HEK293T (cell line): Measurements from ENCODE around the gene FANCG.

ENCODE experiments used
- ARNT ChIP-seq: fragments of 450-650 bp; IDR thresholded peaks from 2 replicates; pipeline ENCODE4 v1.6.1; 2017; ENCODE audit warnings: mild to moderate bottlenecking
- BHLHE40 ChIP-seq: fragments of 450-650 bp; IDR thresholded peaks from 2 replicates; pipeline ENCODE4 v1.6.1; 2016; ENCODE audit warnings: mild to moderate bottlenecking, moderate library complexity, borderline replicate concordance
- FOXA1 ChIP-seq: fragments of 450-650 bp; IDR thresholded peaks from 2 replicates; pipeline ENCODE4 v1.6.1; 2016; ENCODE audit warnings: mild to moderate bottlenecking
- FOXK2 ChIP-seq: fragments of 450-650 bp; IDR thresholded peaks from 2 replicates; pipeline ENCODE4 v1.6.1; 2016; ENCODE audit warnings: mild to moderate bottlenecking
- HDGF ChIP-seq: fragments of 450-650 bp; IDR thresholded peaks from 2 replicates; pipeline ENCODE4 v1.6.1; 2017; ENCODE audit warnings: antibody characterized with exemption, borderline replicate concordance
- SP1 ChIP-seq: fragments of 450-650 bp; IDR thresholded peaks from 2 replicates; pipeline ENCODE4 v1.6.1; 2017
- SUZ12 ChIP-seq: fragments of 450-650 bp; IDR thresholded peaks from 2 replicates; pipeline ENCODE4 v1.6.1; 2016; ENCODE audit warnings: mild to moderate bottlenecking

- TF ChIP-seq HDGF (no peak), ARNT (no peak), FOXK2 (no peak), SP1 (no peak), FOXA1 (no peak), SUZ12 (no peak), BHLHE40 (no peak)
These were observed 1.7 kb downstream of the FANCG start for GRCh38 chr9:35078066-35078465.
